HepG2 (cell line): Measurements from ENCODE around the gene ZMYND19. TPM values are rescaled to one million over a fixed set of nuclear protein-coding genes. Genes with fewer than 3 reads are reported as not detected.

Source experiments
- ATF3 ChIP-seq: sonication (generic); formaldehyde crosslinking; IDR thresholded peaks from 2 replicates; pipeline ENCODE4 v1.4.0; 2020; ENCODE audit warnings: missing genetic modification reagents
- ELF3 ChIP-seq: IDR thresholded peaks from 2 replicates; pipeline ENCODE4 v1.6.1; 2016; ENCODE audit warnings: missing genetic modification reagents, missing compliant biosample characterization
- ETV5 ChIP-seq: IDR thresholded peaks from 2 replicates; pipeline ENCODE4 v1.6.1; 2018; ENCODE audit warnings: missing biosample characterization, missing genetic modification reagents, inconsistent platforms, borderline replicate concordance
- HNRNPK ChIP-seq: fragments of 200-400 bp; formaldehyde crosslinking; IDR thresholded peaks from 2 replicates; pipeline ENCODE4 v1.6.1; 2018; ENCODE audit warnings: low read length, low read depth, moderate library complexity, mild to moderate bottlenecking; ENCODE audit not compliant: poor library complexity, severe bottlenecking
- MAX ChIP-seq: IDR thresholded peaks from 2 replicates; pipeline ENCODE4 v1.6.1; 2012; ENCODE audit warnings: inconsistent platforms
- PHF20 ChIP-seq: sonication (generic); formaldehyde crosslinking; IDR thresholded peaks from 2 replicates; pipeline ENCODE4 v1.5.0; 2020; ENCODE audit warnings: mild to moderate bottlenecking, missing genetic modification reagents
- PHF21A ChIP-seq: sonication (generic); formaldehyde crosslinking; IDR thresholded peaks from 2 replicates; pipeline ENCODE4 v1.5.0; 2020; ENCODE audit warnings: mild to moderate bottlenecking, missing genetic modification reagents
- SIN3A ChIP-seq: IDR thresholded peaks from 2 replicates; pipeline ENCODE4 v1.6.1; 2011; ENCODE audit warnings: low read depth, mild to moderate bottlenecking, control low read depth, low read length, borderline replicate concordance
- THYN1 ChIP-seq: sonication (generic); formaldehyde crosslinking; IDR thresholded peaks from 2 replicates; pipeline ENCODE4 v1.8.1; 2023; ENCODE audit warnings: low read depth, mild to moderate bottlenecking, moderate library complexity, missing genetic modification reagents, borderline replicate concordance
- ZBTB43 ChIP-seq: sonication (generic); formaldehyde crosslinking; conservative IDR thresholded peaks from 2 replicates; pipeline ENCODE4 v1.4.0; 2020; ENCODE audit warnings: missing genetic modification reagents
- ZFX ChIP-seq: sonication (generic); formaldehyde crosslinking; IDR thresholded peaks from 2 replicates; pipeline ENCODE4 v1.4.0; 2020; ENCODE audit warnings: mild to moderate bottlenecking, low read depth, missing genetic modification reagents, moderate library complexity
- ZNF776 ChIP-seq: sonication (generic); formaldehyde crosslinking; IDR thresholded peaks from 2 replicates; pipeline ENCODE4 v1.4.0; 2020; ENCODE audit warnings: mild to moderate bottlenecking, missing genetic modification reagents
- polyA plus RNA-seq, 8 experiments: library from polyadenylated mRNA; depleted of rRNA in 3 of 8; stranded (reverse) in 7 of 8; unstranded in 1 of 8; fragments of >200 nt; fragmentation: Illumina TruSeq in 4 of 8; extraction: Trizol in 4 of 8; gene quantifications; 2 replicates each; pipeline versions ENCODE4 v1.2.1 to v1.2.3, GENCODE V29; 2011 to 2016; ENCODE audit warnings: low read depth in 4 of 8, missing spikeins in 1 of 8, mixed read lengths in 1 of 8; ENCODE audit not compliant: insufficient read depth in 1 of 8
- total RNA-seq, 5 experiments: library from RNA; depleted of rRNA; stranded (reverse); fragments of >200 nt; fragmentation: Illumina TruSeq; extraction: Trizol; gene quantifications; 2 replicates each; pipeline ENCODE4 v1.2.3, GENCODE V29; 2016; ENCODE audit warnings: low read depth in 1 of 5
- TF ChIP-seq, protein P1 (sequence below): sonication (generic); formaldehyde crosslinking; IDR thresholded peaks from 2 replicates; pipeline ENCODE4 v1.5.0; 2020; ENCODE audit warnings: mild to moderate bottlenecking, missing genetic modification reagents, borderline replicate concordance
- TF ChIP-seq, protein P2 (sequence below): sonication (generic); formaldehyde crosslinking; IDR thresholded peaks from 2 replicates; pipeline ENCODE4 v1.4.0; 2020; ENCODE audit warnings: missing genetic modification reagents
- TF ChIP-seq, protein P3 (sequence below): sonication (generic); formaldehyde crosslinking; IDR thresholded peaks from 2 replicates; pipeline ENCODE4 v1.5.1; 2020; ENCODE audit warnings: missing genetic modification reagents, mild to moderate bottlenecking, borderline replicate concordance

ZMYND19 gene
- total and polyA plus RNA-seq, 2 of the 13 experiments (the other 11 are each of a cell fraction or from before 2014, with no cell fraction given) = 21.3 to 38.7 TPM

DNA sequence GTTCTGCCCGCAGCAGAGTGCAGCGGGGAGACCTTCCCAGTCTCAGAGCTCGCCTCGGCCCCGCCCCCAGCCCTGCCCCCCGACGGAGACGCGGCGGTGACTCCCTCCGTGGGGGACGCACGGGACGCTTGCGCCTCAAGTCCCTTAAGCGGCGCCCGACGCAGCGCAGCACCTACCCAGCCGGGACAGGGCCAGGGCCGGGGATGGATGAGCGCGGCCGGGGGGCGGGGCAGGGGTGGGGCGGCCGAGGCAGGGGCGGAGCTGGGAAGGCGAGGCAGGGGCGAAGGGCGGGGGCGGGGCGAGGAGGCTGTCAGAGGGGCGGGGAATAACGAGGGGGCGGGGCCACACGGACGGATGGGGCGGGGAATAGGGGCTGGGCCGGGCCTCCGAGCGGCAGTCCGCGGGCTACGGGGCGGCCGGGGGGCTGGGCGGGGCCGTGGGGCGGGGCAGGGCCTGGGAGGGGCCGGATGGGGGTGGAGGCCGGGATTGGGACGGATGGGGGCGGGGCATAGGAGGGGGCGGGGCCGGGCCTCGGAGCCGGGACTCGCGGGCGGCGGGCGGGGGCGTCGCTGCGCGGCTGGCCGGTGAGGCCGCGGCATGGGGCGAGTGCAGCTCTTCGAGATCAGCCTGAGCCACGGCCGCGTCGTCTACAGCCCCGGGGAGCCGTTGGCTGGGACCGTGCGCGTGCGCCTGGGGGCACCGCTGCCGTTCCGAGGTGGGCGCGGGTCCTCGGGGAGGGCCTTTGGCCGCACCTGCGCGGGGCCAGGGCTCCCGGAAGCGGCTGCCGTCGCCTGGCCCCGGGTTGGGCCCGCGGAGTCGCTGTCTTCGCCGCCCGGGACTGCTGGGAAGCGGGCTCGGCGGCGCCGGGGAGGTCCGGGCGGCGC lies 15.1 kb upstream of the ZMYND19 start, which contains the start of gene ARRDC1 (continued):
- TF ChIP-seq, protein P1, sequence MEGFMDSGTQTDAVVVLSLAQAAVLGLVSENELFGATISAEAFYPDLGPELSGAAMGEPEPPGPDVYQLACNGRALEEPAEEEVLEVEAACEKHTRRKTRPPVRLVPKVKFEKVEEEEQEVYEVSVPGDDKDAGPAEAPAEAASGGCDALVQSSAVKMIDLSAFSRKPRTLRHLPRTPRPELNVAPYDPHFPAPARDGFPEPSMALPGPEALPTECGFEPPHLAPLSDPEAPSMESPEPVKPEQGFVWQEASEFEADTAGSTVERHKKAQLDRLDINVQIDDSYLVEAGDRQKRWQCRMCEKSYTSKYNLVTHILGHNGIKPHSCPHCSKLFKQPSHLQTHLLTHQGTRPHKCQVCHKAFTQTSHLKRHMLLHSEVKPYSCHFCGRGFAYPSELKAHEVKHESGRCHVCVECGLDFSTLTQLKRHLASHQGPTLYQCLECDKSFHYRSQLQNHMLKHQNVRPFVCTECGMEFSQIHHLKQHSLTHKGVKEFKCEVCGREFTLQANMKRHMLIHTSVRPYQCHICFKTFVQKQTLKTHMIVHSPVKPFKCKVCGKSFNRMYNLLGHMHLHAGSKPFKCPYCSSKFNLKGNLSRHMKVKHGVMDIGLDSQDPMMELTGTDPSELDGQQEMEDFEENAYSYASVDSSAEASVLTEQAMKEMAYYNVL = no peak
- TF ChIP-seq, protein P2, sequence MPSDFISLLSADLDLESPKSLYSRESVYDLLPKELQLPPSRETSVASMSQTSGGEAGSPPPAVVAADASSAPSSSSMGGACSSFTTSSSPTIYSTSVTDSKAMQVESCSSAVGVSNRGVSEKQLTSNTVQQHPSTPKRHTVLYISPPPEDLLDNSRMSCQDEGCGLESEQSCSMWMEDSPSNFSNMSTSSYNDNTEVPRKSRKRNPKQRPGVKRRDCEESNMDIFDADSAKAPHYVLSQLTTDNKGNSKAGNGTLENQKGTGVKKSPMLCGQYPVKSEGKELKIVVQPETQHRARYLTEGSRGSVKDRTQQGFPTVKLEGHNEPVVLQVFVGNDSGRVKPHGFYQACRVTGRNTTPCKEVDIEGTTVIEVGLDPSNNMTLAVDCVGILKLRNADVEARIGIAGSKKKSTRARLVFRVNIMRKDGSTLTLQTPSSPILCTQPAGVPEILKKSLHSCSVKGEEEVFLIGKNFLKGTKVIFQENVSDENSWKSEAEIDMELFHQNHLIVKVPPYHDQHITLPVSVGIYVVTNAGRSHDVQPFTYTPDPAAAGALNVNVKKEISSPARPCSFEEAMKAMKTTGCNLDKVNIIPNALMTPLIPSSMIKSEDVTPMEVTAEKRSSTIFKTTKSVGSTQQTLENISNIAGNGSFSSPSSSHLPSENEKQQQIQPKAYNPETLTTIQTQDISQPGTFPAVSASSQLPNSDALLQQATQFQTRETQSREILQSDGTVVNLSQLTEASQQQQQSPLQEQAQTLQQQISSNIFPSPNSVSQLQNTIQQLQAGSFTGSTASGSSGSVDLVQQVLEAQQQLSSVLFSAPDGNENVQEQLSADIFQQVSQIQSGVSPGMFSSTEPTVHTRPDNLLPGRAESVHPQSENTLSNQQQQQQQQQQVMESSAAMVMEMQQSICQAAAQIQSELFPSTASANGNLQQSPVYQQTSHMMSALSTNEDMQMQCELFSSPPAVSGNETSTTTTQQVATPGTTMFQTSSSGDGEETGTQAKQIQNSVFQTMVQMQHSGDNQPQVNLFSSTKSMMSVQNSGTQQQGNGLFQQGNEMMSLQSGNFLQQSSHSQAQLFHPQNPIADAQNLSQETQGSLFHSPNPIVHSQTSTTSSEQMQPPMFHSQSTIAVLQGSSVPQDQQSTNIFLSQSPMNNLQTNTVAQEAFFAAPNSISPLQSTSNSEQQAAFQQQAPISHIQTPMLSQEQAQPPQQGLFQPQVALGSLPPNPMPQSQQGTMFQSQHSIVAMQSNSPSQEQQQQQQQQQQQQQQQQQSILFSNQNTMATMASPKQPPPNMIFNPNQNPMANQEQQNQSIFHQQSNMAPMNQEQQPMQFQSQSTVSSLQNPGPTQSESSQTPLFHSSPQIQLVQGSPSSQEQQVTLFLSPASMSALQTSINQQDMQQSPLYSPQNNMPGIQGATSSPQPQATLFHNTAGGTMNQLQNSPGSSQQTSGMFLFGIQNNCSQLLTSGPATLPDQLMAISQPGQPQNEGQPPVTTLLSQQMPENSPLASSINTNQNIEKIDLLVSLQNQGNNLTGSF = 0 out of 2 replicates have a peak, but pooled peaks have one; percentile 73
- no peak for TF ChIP-seq ELF3 (CRISPR knock-in tag)
- peak; percentile 64 for TF ChIP-seq HNRNPK
- peak; percentile 84 for TF ChIP-seq ZFX
- TF ChIP-seq THYN1 = no peak
- TF ChIP-seq, protein P3, sequence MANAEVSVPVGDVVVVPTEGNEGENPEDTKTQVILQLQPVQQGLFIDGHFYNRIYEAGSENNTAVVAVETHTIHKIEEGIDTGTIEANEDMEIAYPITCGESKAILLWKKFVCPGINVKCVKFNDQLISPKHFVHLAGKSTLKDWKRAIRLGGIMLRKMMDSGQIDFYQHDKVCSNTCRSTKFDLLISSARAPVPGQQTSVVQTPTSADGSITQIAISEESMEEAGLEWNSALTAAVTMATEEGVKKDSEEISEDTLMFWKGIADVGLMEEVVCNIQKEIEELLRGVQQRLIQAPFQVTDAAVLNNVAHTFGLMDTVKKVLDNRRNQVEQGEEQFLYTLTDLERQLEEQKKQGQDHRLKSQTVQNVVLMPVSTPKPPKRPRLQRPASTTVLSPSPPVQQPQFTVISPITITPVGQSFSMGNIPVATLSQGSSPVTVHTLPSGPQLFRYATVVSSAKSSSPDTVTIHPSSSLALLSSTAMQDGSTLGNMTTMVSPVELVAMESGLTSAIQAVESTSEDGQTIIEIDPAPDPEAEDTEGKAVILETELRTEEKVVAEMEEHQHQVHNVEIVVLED = peak; percentile 10; the same call in 1 of the 2 replicates
- TF ChIP-seq SIN3A = peak; percentile 15; the same call in 1 of the 2 replicates
- 0 out of 2 replicates have a peak, but pooled peaks have one; percentile 47 for TF ChIP-seq ZNF776 (CRISPR knock-in tag)
- TF ChIP-seq PHF21A (CRISPR knock-in tag) = 0 out of 2 replicates have a peak, but pooled peaks have one; percentile 35
- TF ChIP-seq ATF3 (CRISPR knock-in tag) = 0 out of 2 replicates have a peak, but pooled peaks have one; percentile 24
- TF ChIP-seq ETV5 (CRISPR knock-in tag) = 0 out of 2 replicates have a peak, but pooled peaks have one; percentile 10
- no peak for TF ChIP-seq ZBTB43 (CRISPR knock-in tag)
- peak; percentile 60 for TF ChIP-seq PHF20 (CRISPR knock-in tag)
- TF ChIP-seq MAX = peak; percentile 70
